ENCODE measurements around the gene ZFYVE28.

Gene ZFYVE28

DNA sequence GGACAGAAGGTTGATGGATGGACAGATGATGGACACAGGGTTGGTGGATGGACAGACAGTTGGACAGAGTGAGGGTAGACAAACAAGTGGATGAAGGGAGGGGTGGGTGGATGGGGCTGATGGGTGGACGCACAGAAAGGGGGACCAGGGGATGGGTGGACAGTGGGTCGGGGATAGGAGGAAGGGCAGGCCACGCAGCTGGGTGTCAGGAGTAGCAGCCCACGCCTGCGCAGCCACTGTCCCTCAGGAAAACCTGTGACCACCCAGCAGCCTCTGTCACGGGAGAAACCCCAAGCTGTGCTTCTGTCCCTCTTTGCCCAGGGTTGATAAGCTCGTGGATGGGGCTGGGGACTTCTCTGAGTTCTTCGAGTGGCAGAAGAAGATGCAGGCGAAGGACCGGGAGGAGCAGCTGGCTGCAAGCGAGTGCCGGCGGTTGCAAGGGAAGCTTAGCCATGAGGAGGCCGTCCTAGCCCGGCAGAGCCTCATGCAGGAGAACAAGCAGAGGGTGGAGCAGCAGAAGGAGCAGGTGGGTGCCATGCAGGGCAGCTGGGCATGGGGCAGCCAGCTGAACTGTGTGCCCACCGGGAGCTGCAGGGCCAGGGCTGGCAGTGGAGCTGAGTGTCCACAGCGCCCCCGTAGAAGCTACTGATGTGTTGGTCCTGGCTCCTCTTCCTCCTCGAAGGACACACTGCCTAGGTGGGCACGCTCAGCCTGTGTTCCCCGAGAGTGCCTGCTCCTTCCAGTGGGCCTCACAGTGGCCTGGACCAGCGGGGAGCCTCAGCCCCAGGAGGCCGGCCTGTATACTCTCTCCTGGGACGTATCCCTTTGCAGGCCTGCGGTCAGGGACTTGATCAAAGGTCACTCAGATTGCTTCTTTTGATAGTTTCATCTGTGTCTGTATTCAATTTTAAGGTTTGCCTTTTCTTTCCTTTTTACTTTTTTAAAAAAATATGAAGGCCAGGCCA lies 33.7 kb upstream of the ZFYVE28 start:
- H3K27me3 ChIP-seq (ENCODE audit: insufficient read depth, low read length, poor library complexity) = no peaks in the 10 kb centered on the region
- H3K4me3 ChIP-seq (ENCODE audit: low read length) = no peak overlapping the region
- no peak overlapping the region for H3K9ac ChIP-seq (ENCODE audit: low read length)
- H3K23ac ChIP-seq (ENCODE audit: low read length) = no peak overlapping the region
- no peak overlapping the region for H3K56ac ChIP-seq (ENCODE audit: low read length)
- DNase-seq = no peak
- H4K5ac ChIP-seq (ENCODE audit: low read length) = no peak overlapping the region
- no peak overlapping the region for H3K27ac ChIP-seq (ENCODE audit: low read depth, low read length)
- H4K8ac ChIP-seq (ENCODE audit: low read depth, low read length) = no peak overlapping the region
- no peaks in the 10 kb centered on the region for H3K79me2 ChIP-seq (ENCODE audit: control insufficient read depth, insufficient read depth, low read length)
- no peaks in the 10 kb centered on the region for H3K79me1 ChIP-seq (ENCODE audit: low read length)
- H3K4ac ChIP-seq (ENCODE audit: low read depth, low read length) = no peak overlapping the region
- no peaks in the 10 kb centered on the region for H3K36me3 ChIP-seq (ENCODE audit: control insufficient read depth, insufficient read depth, low read length)
- H2BK120ac ChIP-seq (ENCODE audit: low read depth, low read length) = no peak overlapping the region
- no peak overlapping the region for H2BK15ac ChIP-seq (replicated peaks; ENCODE audit: low read depth)
- no peak overlapping the region for H2BK5ac ChIP-seq (ENCODE audit: low read length)
- no peak overlapping the region for H3K4me2 ChIP-seq (ENCODE audit: low read length)
- no CpG with 5 or more reads among the region's 25 CpGs for WGBS (ENCODE audit: extremely low coverage, insufficient coverage, low lambda C conversion rate)
- no peak overlapping the region for H2AK5ac ChIP-seq (ENCODE audit: low read length)
- no peak overlapping the region for H3K18ac ChIP-seq (ENCODE audit: low read length)
- H3K4me1 ChIP-seq (ENCODE audit: control insufficient read depth, low read depth, low read length) = no peaks in the 10 kb centered on the region

- Histone ChIP-seq H2BK15ac (replicated peaks; ENCODE audit: low read depth) (no peak overlapping the region), H3K23ac (ENCODE audit: low read length) (no peak overlapping the region), H3K4ac (ENCODE audit: low read depth, low read length) (no peak overlapping the region), H3K4me1 (ENCODE audit: control insufficient read depth, low read depth, low read length) (no peaks in the 10 kb centered on the region), H2AK5ac (ENCODE audit: low read length) (no peak overlapping the region), H2BK5ac (ENCODE audit: low read length) (no peak overlapping the region), H3K27me3 (ENCODE audit: insufficient read depth, low read length, poor library complexity) (no peaks in the 10 kb centered on the region), H3K79me1 (ENCODE audit: low read length) (no peaks in the 10 kb centered on the region), H4K5ac (ENCODE audit: low read length) (no peak overlapping the region), H3K79me2 (ENCODE audit: control insufficient read depth, insufficient read depth, low read length) (no peaks in the 10 kb centered on the region), H4K8ac (ENCODE audit: low read depth, low read length) (no peak overlapping the region), H3K36me3 (ENCODE audit: control insufficient read depth, insufficient read depth, low read length) (no peaks in the 10 kb centered on the region), H3K4me2 (ENCODE audit: low read length) (no peak overlapping the region), H3K4me3 (ENCODE audit: low read length) (no peak overlapping the region), H3K9ac (ENCODE audit: low read length) (no peak overlapping the region), H3K56ac (ENCODE audit: low read length) (no peak overlapping the region), H3K27ac (ENCODE audit: low read depth, low read length) (no peak overlapping the region), H3K18ac (ENCODE audit: low read length) (no peak overlapping the region), H2BK120ac (ENCODE audit: low read depth, low read length) (no peak overlapping the region)
- WGBS (ENCODE audit: extremely low coverage, insufficient coverage, low lambda C conversion rate) = no CpG with 5 or more reads among the region's 10 CpGs
- no peak for DNase-seq
These were observed 32.6 kb upstream of the ZFYVE28 start for GRCh38 chr4:2451036-2451520.

DNA sequence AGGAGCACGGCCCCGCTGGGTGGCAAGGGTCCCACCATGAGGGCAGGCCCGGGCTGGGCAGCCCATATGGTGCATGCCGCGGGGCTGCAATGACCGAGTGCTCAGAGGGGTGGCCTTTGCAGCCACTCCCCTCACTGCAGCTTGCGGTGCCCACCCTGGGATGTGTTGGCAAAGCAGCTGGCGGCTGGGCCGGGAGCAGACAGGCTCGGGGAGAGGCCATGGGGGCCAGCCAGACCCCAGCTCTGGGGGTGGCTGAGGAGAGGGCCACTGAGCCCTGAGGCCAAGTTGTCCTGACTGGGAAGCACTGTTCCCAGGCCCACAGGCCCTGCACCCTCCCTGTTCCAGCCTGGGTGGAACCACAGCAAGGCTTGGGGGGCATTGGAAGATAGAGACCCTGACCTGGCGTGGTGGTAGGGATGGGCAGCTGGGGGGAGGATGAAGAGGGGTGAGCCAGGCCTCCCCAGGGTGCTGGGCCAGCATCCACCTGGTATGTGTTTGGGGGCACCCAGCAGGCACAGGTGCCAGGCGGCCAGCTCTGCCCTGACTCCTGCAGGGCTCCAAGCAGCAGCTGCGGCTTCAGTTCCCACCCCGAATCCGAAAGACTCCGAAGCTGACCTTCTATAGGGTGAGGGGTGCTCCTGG lies 32.1 kb upstream of the ZFYVE28 start:
- H3K9ac ChIP-seq (ENCODE audit: low read length) = no peak overlapping the region
- no peak overlapping the region for H3K27ac ChIP-seq (ENCODE audit: low read depth, low read length)
- no peak overlapping the region for H4K8ac ChIP-seq (ENCODE audit: low read depth, low read length)
- H3K4me3 ChIP-seq (ENCODE audit: low read length) = no peak overlapping the region
- H3K4me2 ChIP-seq (ENCODE audit: low read length) = no peak overlapping the region
- no peaks in the 10 kb centered on the region for H3K4me1 ChIP-seq (ENCODE audit: control insufficient read depth, low read depth, low read length)
- no peak overlapping the region for H2BK15ac ChIP-seq (replicated peaks; ENCODE audit: low read depth)
- no peaks in the 10 kb centered on the region for H3K27me3 ChIP-seq (ENCODE audit: insufficient read depth, low read length, poor library complexity)
- H3K23ac ChIP-seq (ENCODE audit: low read length) = no peak overlapping the region
- WGBS (ENCODE audit: extremely low coverage, insufficient coverage, low lambda C conversion rate) = no CpG with 5 or more reads among the region's 16 CpGs
- H3K4ac ChIP-seq (ENCODE audit: low read depth, low read length) = no peak overlapping the region
- no peak overlapping the region for H2BK120ac ChIP-seq (ENCODE audit: low read depth, low read length)
- no peak overlapping the region for H4K5ac ChIP-seq (ENCODE audit: low read length)
- no peaks in the 10 kb centered on the region for H3K36me3 ChIP-seq (ENCODE audit: control insufficient read depth, insufficient read depth, low read length)
- H2AK5ac ChIP-seq (ENCODE audit: low read length) = no peak overlapping the region
- no peak for DNase-seq
- H3K56ac ChIP-seq (ENCODE audit: low read length) = peak overlapping the region; percentile 25
- H3K18ac ChIP-seq (ENCODE audit: low read length) = no peak overlapping the region
- no peaks in the 10 kb centered on the region for H3K79me1 ChIP-seq (ENCODE audit: low read length)
- no peak overlapping the region for H2BK5ac ChIP-seq (ENCODE audit: low read length)
- no peaks in the 10 kb centered on the region for H3K79me2 ChIP-seq (ENCODE audit: control insufficient read depth, insufficient read depth, low read length)

GRCh38 chr4:2449511-2450392 lies 31.3 kb upstream of the ZFYVE28 start:
- H3K4me3 ChIP-seq (ENCODE audit: low read length) = no peak overlapping the region
- no peak overlapping the region for H4K5ac ChIP-seq (ENCODE audit: low read length)
- no peak overlapping the region for H3K9ac ChIP-seq (ENCODE audit: low read length)
- no peak overlapping the region for H3K56ac ChIP-seq (ENCODE audit: low read length)
- no peak overlapping the region for H3K18ac ChIP-seq (ENCODE audit: low read length)
- H3K23ac ChIP-seq (ENCODE audit: low read length) = no peak overlapping the region
- no peak overlapping the region for H3K4ac ChIP-seq (ENCODE audit: low read depth, low read length)
- no CpG with 5 or more reads among the region's 27 CpGs for WGBS (ENCODE audit: extremely low coverage, insufficient coverage, low lambda C conversion rate)
- no peaks in the 10 kb centered on the region for H3K4me1 ChIP-seq (ENCODE audit: control insufficient read depth, low read depth, low read length)
- no peaks in the 10 kb centered on the region for H3K79me1 ChIP-seq (ENCODE audit: low read length)
- no peaks in the 10 kb centered on the region for H3K79me2 ChIP-seq (ENCODE audit: control insufficient read depth, insufficient read depth, low read length)
- no peak overlapping the region for H3K4me2 ChIP-seq (ENCODE audit: low read length)
- H2AK5ac ChIP-seq (ENCODE audit: low read length) = no peak overlapping the region
- H4K8ac ChIP-seq (ENCODE audit: low read depth, low read length) = no peak overlapping the region
- H3K27me3 ChIP-seq (ENCODE audit: insufficient read depth, low read length, poor library complexity) = no peaks in the 10 kb centered on the region
- DNase-seq = no peak
- H3K36me3 ChIP-seq (ENCODE audit: control insufficient read depth, insufficient read depth, low read length) = no peaks in the 10 kb centered on the region
- no peak overlapping the region for H2BK5ac ChIP-seq (ENCODE audit: low read length)
- H2BK120ac ChIP-seq (ENCODE audit: low read depth, low read length) = no peak overlapping the region
- no peak overlapping the region for H3K27ac ChIP-seq (ENCODE audit: low read depth, low read length)
- no peak overlapping the region for H2BK15ac ChIP-seq (replicated peaks; ENCODE audit: low read depth)

DNA sequence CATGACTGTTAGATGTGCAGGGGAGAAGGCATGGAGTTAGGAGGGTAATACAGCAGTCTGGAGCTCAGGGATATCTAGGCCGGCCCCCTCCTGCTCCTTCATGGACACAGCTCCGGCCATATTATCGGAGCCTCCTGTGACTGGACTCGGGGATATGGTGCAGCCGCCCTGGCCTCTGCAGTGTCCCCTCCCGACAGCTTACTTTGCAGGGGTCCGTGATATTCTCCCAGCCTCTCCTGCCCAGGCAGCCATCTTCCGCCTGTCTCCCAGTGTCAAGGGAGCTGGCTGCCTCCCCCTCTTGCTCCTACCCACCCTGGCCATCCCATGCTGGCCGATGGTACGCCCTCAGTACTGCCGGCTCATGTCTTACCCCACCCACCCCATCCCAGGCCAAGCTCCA lies 30.6 kb upstream of the ZFYVE28 start:
- Histone ChIP-seq H4K8ac (ENCODE audit: low read depth, low read length) (no peak overlapping the region), H3K4me3 (ENCODE audit: low read length) (no peak overlapping the region), H2BK120ac (ENCODE audit: low read depth, low read length) (no peak overlapping the region), H3K18ac (ENCODE audit: low read length) (no peak overlapping the region), H3K4ac (ENCODE audit: low read depth, low read length) (no peak overlapping the region), H3K56ac (ENCODE audit: low read length) (no peak overlapping the region), H3K27me3 (ENCODE audit: insufficient read depth, low read length, poor library complexity) (no peaks in the 10 kb centered on the region), H3K4me2 (ENCODE audit: low read length) (no peak overlapping the region), H3K23ac (ENCODE audit: low read length) (no peak overlapping the region), H3K79me2 (ENCODE audit: control insufficient read depth, insufficient read depth, low read length) (no peaks in the 10 kb centered on the region), H3K9ac (ENCODE audit: low read length) (no peak overlapping the region), H4K5ac (ENCODE audit: low read length) (no peak overlapping the region), H3K36me3 (ENCODE audit: control insufficient read depth, insufficient read depth, low read length) (no peaks in the 10 kb centered on the region), H3K79me1 (ENCODE audit: low read length) (no peaks in the 10 kb centered on the region), H2BK15ac (replicated peaks; ENCODE audit: low read depth) (no peak overlapping the region), H3K4me1 (ENCODE audit: control insufficient read depth, low read depth, low read length) (no peaks in the 10 kb centered on the region), H2BK5ac (ENCODE audit: low read length) (no peak overlapping the region), H3K27ac (ENCODE audit: low read depth, low read length) (no peak overlapping the region), H2AK5ac (ENCODE audit: low read length) (no peak overlapping the region)
- WGBS (ENCODE audit: extremely low coverage, insufficient coverage, low lambda C conversion rate) = no CpG with 5 or more reads among the region's 11 CpGs
- DNase-seq = no peak
